Cardiac muscle cell (in vitro differentiated cells and primary cell): ENCODE measurements around the gene NXN. TPM values are rescaled to one million over a fixed set of nuclear protein-coding genes. Genes with fewer than 3 reads are reported as not detected.
A peak's percentile ranks its signal among the peaks of the same experiment; 100 is the strongest.
"Not testable (repeated sequence)": the region's sequence is repeated elsewhere in the genome, so short reads cannot be mapped to it uniquely, and the experiment has no call there.

Experiments
- DNase-seq, 2 donors: peaks; one replicate each; pipeline versions ENCODE4 v3.0.0 to v3.0.0-alpha.2; 2010 to 2017; ENCODE audit warnings: low read depth in 1 of 2, low spot score in 1 of 2
- H3K27ac ChIP-seq: fragments of 200-600 bp; sonication (generic); 2 replicates; pipeline ENCODE4 v1.5.1; 2016
- H3K27me3 ChIP-seq: fragments of 200-600 bp; sonication (generic); 2 replicates; pipeline ENCODE4 v1.6.0; 2016; ENCODE audit warnings: control low read depth
- H3K36me3 ChIP-seq: fragments of 200-600 bp; sonication (generic); 2 replicates; pipeline ENCODE4 v1.5.1; 2016; ENCODE audit warnings: control low read depth
- H3K4me1 ChIP-seq: fragments of 200-600 bp; sonication (generic); 2 replicates; pipeline ENCODE4 v1.8.1; 2017; ENCODE audit warnings: low read depth, mild to moderate bottlenecking, mixed run types
- H3K4me3 ChIP-seq: fragments of 200-600 bp; sonication (generic); 2 replicates; pipeline ENCODE4 v1.5.1; 2016; ENCODE audit warnings: mild to moderate bottlenecking
- H3K9me3 ChIP-seq: fragments of 200-600 bp; sonication (generic); 2 replicates; pipeline ENCODE4 v1.5.1; 2017; ENCODE audit warnings: low read depth, mild to moderate bottlenecking, control low read depth
- polyA plus RNA-seq: library from polyadenylated mRNA; unstranded; fragments of >200 nt; fragmentation: Nextera tagmentation; extraction: Ambion mirVana; gene quantifications from 2 replicates; pipeline ENCODE4 v1.2.1, GENCODE V29; 2016
- total RNA-seq: library from RNA; depleted of rRNA; stranded (reverse); fragments of >200 nt; gene quantifications from 2 replicates; pipeline ENCODE4 v1.2.3, GENCODE V29; 2016
- TF ChIP-seq, protein P1 (sequence below): IDR thresholded peaks from 2 replicates; pipeline ENCODE4 v1.5.1; 2012; ENCODE audit warnings: low read depth, mild to moderate bottlenecking, low read length

Gene NXN
- total and polyA plus RNA-seq, 2 experiments from 2014 or later: 120 to 122 TPM

- H3K4me3 ChIP-seq: no peak overlapping the region
- TF ChIP-seq, protein P1, sequence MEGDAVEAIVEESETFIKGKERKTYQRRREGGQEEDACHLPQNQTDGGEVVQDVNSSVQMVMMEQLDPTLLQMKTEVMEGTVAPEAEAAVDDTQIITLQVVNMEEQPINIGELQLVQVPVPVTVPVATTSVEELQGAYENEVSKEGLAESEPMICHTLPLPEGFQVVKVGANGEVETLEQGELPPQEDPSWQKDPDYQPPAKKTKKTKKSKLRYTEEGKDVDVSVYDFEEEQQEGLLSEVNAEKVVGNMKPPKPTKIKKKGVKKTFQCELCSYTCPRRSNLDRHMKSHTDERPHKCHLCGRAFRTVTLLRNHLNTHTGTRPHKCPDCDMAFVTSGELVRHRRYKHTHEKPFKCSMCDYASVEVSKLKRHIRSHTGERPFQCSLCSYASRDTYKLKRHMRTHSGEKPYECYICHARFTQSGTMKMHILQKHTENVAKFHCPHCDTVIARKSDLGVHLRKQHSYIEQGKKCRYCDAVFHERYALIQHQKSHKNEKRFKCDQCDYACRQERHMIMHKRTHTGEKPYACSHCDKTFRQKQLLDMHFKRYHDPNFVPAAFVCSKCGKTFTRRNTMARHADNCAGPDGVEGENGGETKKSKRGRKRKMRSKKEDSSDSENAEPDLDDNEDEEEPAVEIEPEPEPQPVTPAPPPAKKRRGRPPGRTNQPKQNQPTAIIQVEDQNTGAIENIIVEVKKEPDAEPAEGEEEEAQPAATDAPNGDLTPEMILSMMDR: no peak
- DNase-seq: no peak
- H3K27ac ChIP-seq: no peak overlapping the region
- H3K36me3 ChIP-seq: no peaks in the 10 kb centered on the region
- no peaks in the 10 kb centered on the region for H3K9me3 ChIP-seq
- H3K4me1 ChIP-seq: peaks cover 16% of the 10 kb centered on the region
- H3K27me3 ChIP-seq: no peaks in the 10 kb centered on the region
Observed at GRCh38 chr17:856149-856548, 123.4 kb downstream of the NXN start.

- no peak for DNase-seq
- H3K4me1 ChIP-seq: peaks cover 22% of the 10 kb centered on the region
- H3K27me3 ChIP-seq: no peaks in the 10 kb centered on the region
- H3K9me3 ChIP-seq: no peaks in the 10 kb centered on the region
- no peak overlapping the region for H3K4me3 ChIP-seq
- TF ChIP-seq, protein P1: no peak
- H3K27ac ChIP-seq: peak overlapping the region; percentile 57
- no peaks in the 10 kb centered on the region for H3K36me3 ChIP-seq
Observed at GRCh38 chr17:855569-855968, 124.0 kb downstream of the NXN start.

DNA sequence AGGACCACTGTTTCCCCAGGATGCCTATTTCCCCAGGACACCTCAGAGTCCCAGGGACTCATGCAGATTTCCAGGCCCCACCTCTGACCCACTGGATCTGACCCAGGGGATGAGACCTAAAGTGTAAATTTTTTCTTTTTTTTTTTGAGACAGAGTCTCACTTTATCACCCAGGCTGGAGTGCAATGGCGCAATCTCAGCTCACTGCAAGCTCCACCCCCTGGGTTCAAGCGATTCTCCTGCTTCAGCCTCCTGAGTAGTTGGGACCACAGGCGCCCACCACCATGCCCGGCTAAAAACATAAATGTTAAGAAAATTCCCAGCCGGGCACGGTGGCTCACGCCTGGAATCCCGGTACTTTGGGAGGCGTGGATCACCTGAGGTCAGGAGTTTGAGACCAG is 126.7 kb downstream of the NXN start:
- not testable (repeated sequence) for H3K27me3 ChIP-seq, H3K9me3 ChIP-seq, DNase-seq, H3K4me3 ChIP-seq, H3K36me3 ChIP-seq
- Histone ChIP-seq H3K27ac (peak overlapping the region; percentile 61), H3K4me1 (peaks cover 23% of the 10 kb centered on the region)

DNA sequence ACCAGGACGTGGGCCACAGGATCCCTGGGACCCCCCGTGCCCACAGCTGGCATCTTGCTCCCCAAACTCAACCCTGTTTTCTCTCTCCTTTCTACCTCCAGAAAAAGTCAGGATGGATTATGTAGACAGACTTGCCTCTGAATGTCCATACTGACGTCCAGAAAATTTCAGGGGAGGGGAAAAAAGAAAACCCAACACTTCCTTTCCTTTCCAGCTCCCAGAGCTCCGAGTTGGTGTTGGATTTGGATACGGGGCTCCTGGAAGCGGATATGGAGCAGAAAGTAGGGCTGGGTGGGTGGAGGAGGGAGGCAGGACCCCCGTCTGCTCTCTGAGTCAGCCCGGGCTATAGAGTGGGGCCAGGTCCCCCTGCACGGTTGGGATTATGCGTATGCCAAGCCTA is 127.2 kb downstream of the NXN start:
- Histone ChIP-seq H3K4me1 (peaks cover 23% of the 10 kb centered on the region), H3K9me3 (no peaks in the 10 kb centered on the region), H3K36me3 (no peaks in the 10 kb centered on the region), H3K27me3 (no peaks in the 10 kb centered on the region), H3K27ac (peak overlapping the region; percentile 61), H3K4me3 (no peak overlapping the region)
- no peak for DNase-seq
- TF ChIP-seq, protein P1: no peak

DNA sequence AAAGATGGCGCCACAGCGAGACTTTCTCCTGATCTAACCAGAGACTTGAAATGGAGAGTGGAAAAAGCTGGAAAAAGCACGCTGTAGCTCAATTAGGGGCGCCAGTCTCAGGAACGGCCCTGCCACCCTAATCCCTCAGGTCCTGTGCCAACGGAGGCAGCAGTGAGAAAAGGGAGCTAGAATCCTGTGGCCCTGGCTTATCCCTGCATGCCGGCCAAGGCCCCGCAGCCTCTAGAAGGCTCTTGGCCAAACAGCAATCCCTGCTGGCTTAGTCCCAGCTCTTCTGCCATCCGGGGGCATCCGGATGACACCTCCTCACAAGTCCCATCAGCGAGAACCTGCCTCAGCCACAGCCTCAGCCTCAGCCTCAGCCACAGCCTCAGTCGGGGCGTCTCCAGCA is 127.7 kb downstream of the NXN start:
- Histone ChIP-seq H3K27me3 (no peaks in the 10 kb centered on the region), H3K36me3 (no peaks in the 10 kb centered on the region), H3K4me1 (peaks cover 25% of the 10 kb centered on the region), H3K27ac (peak overlapping the region; percentile 61), H3K9me3 (no peaks in the 10 kb centered on the region), H3K4me3 (no peak overlapping the region)
- no peak for DNase-seq
- TF ChIP-seq, protein P1: no peak

DNA sequence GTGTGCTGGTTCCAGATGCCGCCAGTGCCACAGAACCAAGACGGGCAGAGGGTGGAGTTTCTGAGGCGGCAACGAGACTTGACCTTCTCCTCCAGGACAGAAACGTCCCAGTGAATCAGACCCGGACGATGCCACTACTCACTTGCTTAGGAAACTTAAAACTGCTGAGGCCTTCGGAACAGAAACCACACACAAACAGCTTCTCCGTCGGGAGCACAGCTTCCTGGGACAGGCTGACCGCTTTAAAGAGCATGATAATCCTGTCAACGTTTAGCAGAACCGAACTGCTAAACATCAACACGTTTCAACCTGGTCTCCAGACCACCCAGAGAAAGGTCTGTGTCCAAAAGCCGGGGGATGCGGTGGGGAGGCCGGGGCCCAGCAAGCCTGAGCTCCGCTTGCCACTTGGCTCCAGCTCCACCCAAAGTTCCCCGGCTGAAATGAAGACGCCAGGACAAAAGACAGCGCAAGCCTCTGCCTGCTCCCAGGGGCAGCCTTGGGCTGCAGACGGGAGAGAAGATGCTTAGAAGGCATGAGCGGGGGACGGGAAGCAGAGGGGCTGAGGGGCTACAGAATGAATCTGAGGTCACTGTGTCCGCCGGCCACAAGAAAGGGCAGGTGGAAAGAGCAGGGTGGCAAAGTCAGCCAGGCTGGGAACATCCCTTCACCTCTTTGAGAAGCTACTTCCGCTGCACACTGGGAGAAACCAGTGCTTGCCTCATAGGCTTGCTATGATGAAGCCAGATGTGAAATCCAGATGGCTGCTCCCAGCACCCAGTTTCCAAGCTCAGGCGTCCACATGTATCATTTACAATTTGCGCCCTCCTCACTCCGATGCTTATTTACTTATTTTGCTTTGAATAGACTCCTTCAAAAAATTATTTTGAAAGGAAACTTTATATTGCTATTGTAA is 128.5 kb downstream of the NXN start:
- H3K27me3 ChIP-seq: no peaks in the 10 kb centered on the region
- TF ChIP-seq, protein P1: no peak
- no peaks in the 10 kb centered on the region for H3K9me3 ChIP-seq
- DNase-seq: peak; percentile 51
- H3K4me1 ChIP-seq: peaks cover 33% of the 10 kb centered on the region
- H3K36me3 ChIP-seq: no peaks in the 10 kb centered on the region
- no peak overlapping the region for H3K4me3 ChIP-seq
- H3K27ac ChIP-seq: peak overlapping the region; percentile 61
